Glutamatergic neuron (in vitro differentiated cells): ENCODE data around the gene SSUH2. TPM values are rescaled to one million over a fixed set of nuclear protein-coding genes. Genes with fewer than 3 reads are reported as not detected.

Experiments used
- DNase-seq: peaks from one replicate; pipeline ENCODE4 v3.0.0; 2022
- H3K27ac Mint-ChIP-seq: one replicate; pipeline ENCODE4 v1.8.0; 2020; ENCODE audit warnings: mild to moderate bottlenecking, mixed read lengths, inconsistent platforms; ENCODE audit not compliant: unreplicated experiment
- H3K27me3 Mint-ChIP-seq: one replicate; pipeline ENCODE4 v1.8.0; 2020; ENCODE audit warnings: mild to moderate bottlenecking, moderate library complexity, mixed read lengths, inconsistent platforms; ENCODE audit not compliant: unreplicated experiment
- H3K36me3 Mint-ChIP-seq: one replicate; pipeline ENCODE4 v1.8.0; 2020; ENCODE audit warnings: mild to moderate bottlenecking, mixed read lengths, inconsistent platforms; ENCODE audit not compliant: unreplicated experiment
- H3K4me1 Mint-ChIP-seq: one replicate; pipeline ENCODE4 v1.8.0; 2020; ENCODE audit warnings: mild to moderate bottlenecking, low read depth, mixed read lengths, inconsistent platforms; ENCODE audit not compliant: unreplicated experiment
- H3K4me3 Mint-ChIP-seq: one replicate; pipeline ENCODE4 v1.8.0; 2020; ENCODE audit warnings: mild to moderate bottlenecking, mixed read lengths, inconsistent platforms; ENCODE audit not compliant: unreplicated experiment
- H3K9me3 Mint-ChIP-seq: one replicate; pipeline ENCODE4 v1.8.0; 2020; ENCODE audit warnings: mild to moderate bottlenecking, moderate library complexity, mixed read lengths, inconsistent platforms; ENCODE audit not compliant: unreplicated experiment
- CTCF ChIP-seq: fragments of 200-600 bp; sonication (generic); IDR thresholded peaks from one replicate; pipeline ENCODE4 v1.5.0; 2021; ENCODE audit not compliant: partially characterized antibody, unreplicated experiment
- total RNA-seq: library from RNA; stranded (reverse); fragmentation: NEBNext Ultra II Directional; extraction: Animal tissue kit (Norgen Biotek cat#: 25700); gene quantifications from one replicate; pipeline ENCODE4 v1.2.1, GENCODE V29; 2021; ENCODE audit not compliant: unreplicated experiment

SSUH2 gene
- total RNA-seq, 1 donor from 2014 or later: 0.66 TPM

- no peak for TF ChIP-seq CTCF
- no peak overlapping the region for H3K4me3 Mint-ChIP-seq
- no peaks in the 10 kb centered on the region for H3K36me3 Mint-ChIP-seq
- DNase-seq: no peak
- H3K27me3 Mint-ChIP-seq: peaks cover 2% of the 10 kb centered on the region
- peaks cover 4% of the 10 kb centered on the region for H3K4me1 Mint-ChIP-seq
- H3K27ac Mint-ChIP-seq: no peak overlapping the region
- H3K9me3 Mint-ChIP-seq: peaks cover 1% of the 10 kb centered on the region
These were observed 2.6 kb downstream of the SSUH2 start for GRCh38 chr3:8642001-8642400.

DNA sequence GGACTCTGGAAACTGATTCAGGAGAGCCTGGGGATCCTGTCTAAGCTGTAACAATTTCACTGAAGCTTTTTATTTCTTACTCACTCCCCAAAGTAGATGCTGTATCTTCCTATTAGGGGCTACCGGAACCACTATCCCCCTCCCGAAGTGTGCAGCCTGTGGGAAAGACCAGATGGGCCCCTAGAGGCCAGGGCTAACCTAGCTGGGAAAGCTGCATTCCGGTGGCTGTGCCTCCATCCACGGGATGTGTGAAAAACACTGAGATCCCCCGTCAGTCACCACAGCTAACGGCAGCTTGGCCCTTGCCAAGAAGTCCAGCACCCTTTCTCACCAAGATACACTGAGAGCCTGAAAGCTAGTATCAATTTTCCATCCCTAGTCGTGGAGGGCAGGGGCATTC, 3.1 kb downstream of the SSUH2 start:
- peaks cover 1% of the 10 kb centered on the region for H3K9me3 Mint-ChIP-seq
- no peak for DNase-seq
- no peak for TF ChIP-seq CTCF
- no peaks in the 10 kb centered on the region for H3K36me3 Mint-ChIP-seq
- no peak overlapping the region for H3K27ac Mint-ChIP-seq
- H3K4me1 Mint-ChIP-seq: peaks cover 4% of the 10 kb centered on the region
- peaks cover 2% of the 10 kb centered on the region for H3K27me3 Mint-ChIP-seq
- no peak overlapping the region for H3K4me3 Mint-ChIP-seq

- Mint-ChIP-seq H3K36me3 (no peaks in the 10 kb centered on the region), H3K27ac (no peak overlapping the region), H3K27me3 (peaks cover 2% of the 10 kb centered on the region), H3K9me3 (peaks cover 1% of the 10 kb centered on the region), H3K4me3 (no peak overlapping the region), H3K4me1 (peaks cover 4% of the 10 kb centered on the region)
- no peak for DNase-seq
- TF ChIP-seq CTCF: no peak
These were observed 4.4 kb downstream of the SSUH2 start for GRCh38 chr3:8640223-8640622.

DNA sequence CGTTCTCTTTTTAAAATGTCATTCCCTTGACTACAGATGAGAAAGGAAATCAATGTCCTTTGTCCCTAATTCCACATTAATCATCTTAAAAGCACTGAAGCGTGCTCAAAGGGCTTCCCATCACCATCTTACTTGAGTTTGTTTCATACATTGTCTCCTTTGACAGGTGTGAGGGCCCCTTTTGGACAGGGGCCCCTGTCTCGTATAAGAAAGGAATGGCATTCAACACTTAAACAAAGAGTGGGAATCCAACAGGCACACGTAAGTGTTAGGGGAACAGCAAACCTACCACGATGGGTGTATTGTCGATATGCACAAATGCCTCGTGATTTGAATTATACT, 5.0 kb downstream of the SSUH2 start:
- peaks cover 2% of the 10 kb centered on the region for H3K27me3 Mint-ChIP-seq
- no peak for DNase-seq
- H3K9me3 Mint-ChIP-seq: peaks cover 1% of the 10 kb centered on the region
- H3K27ac Mint-ChIP-seq: no peak overlapping the region
- no peaks in the 10 kb centered on the region for H3K36me3 Mint-ChIP-seq
- H3K4me3 Mint-ChIP-seq: no peak overlapping the region
- H3K4me1 Mint-ChIP-seq: peaks cover 4% of the 10 kb centered on the region
- TF ChIP-seq CTCF: no peak

- H3K4me1 Mint-ChIP-seq: peaks cover 4% of the 10 kb centered on the region
- H3K36me3 Mint-ChIP-seq: no peaks in the 10 kb centered on the region
- no peak for TF ChIP-seq CTCF
- no peak overlapping the region for H3K27ac Mint-ChIP-seq
- H3K27me3 Mint-ChIP-seq: peaks cover 2% of the 10 kb centered on the region
- H3K9me3 Mint-ChIP-seq: peaks cover 1% of the 10 kb centered on the region
- no peak overlapping the region for H3K4me3 Mint-ChIP-seq
- DNase-seq: no peak
These were observed 5.5 kb downstream of the SSUH2 start for GRCh38 chr3:8638994-8639658.
